Endodermal cell (in vitro differentiated cells): ENCODE data around the gene FAM168A. TPM values are rescaled to one million over a fixed set of nuclear protein-coding genes. Genes with fewer than 3 reads are reported as not detected.
A peak's percentile ranks its signal among the peaks of the same experiment; 100 is the strongest.

ENCODE experiments used
- DNase-seq: peaks from one replicate; pipeline ENCODE4 v3.0.0-alpha.2; 2017
- H3K27ac ChIP-seq: 2 replicates; pipeline ENCODE4 v1.5.1; 2013; ENCODE audit warnings: mild to moderate bottlenecking, low read depth, low read length, moderate library complexity
- H3K27me3 ChIP-seq: 2 replicates; pipeline ENCODE4 v1.6.1; 2013; ENCODE audit warnings: mild to moderate bottlenecking, low read length, moderate library complexity; ENCODE audit not compliant: insufficient read depth, control insufficient read depth, poor library complexity, severe bottlenecking
- H3K36me3 ChIP-seq: 2 replicates; pipeline ENCODE4 v1.7.0; 2013; ENCODE audit warnings: mild to moderate bottlenecking, low read length, moderate library complexity; ENCODE audit not compliant: control insufficient read depth, insufficient read depth
- H3K4me1 ChIP-seq: one replicate; pipeline ENCODE4 v1.7.0; 2013; ENCODE audit warnings: low read length; ENCODE audit not compliant: control insufficient read depth, insufficient read depth
- H3K4me3 ChIP-seq: 2 replicates; pipeline ENCODE4 v1.5.1; 2013; ENCODE audit warnings: mild to moderate bottlenecking, low read length, moderate library complexity
- H3K9ac ChIP-seq: 2 replicates; pipeline ENCODE4 v1.6.1; 2013; ENCODE audit warnings: mild to moderate bottlenecking, low read length, moderate library complexity; ENCODE audit not compliant: poor library complexity, severe bottlenecking; ENCODE audit errors: extremely low read depth
- H3K9me3 ChIP-seq: 2 replicates; pipeline ENCODE4 v1.6.1; 2013; ENCODE audit warnings: mild to moderate bottlenecking, low read length, moderate library complexity; ENCODE audit not compliant: control insufficient read depth
- H3K27ac Mint-ChIP-seq: 2 replicates; pipeline ENCODE4 v1.8.0; 2020; ENCODE audit warnings: mixed read lengths
- H3K27me3 Mint-ChIP-seq: 2 replicates; pipeline ENCODE4 v1.8.0; 2021; ENCODE audit warnings: mild to moderate bottlenecking, mixed read lengths; ENCODE audit not compliant: insufficient read depth
- H3K36me3 Mint-ChIP-seq: 2 replicates; pipeline ENCODE4 v1.8.0; 2020; ENCODE audit warnings: low read depth, mixed read lengths
- H3K4me1 Mint-ChIP-seq: 2 replicates; pipeline ENCODE4 v1.8.0; 2020; ENCODE audit warnings: mixed read lengths
- H3K4me3 Mint-ChIP-seq: 2 replicates; pipeline ENCODE4 v1.8.0; 2020; ENCODE audit warnings: mild to moderate bottlenecking, moderate library complexity, mixed read lengths
- H3K9me3 Mint-ChIP-seq: 2 replicates; pipeline ENCODE4 v1.8.0; 2020; ENCODE audit warnings: mild to moderate bottlenecking, mixed read lengths
- WGBS, 2 experiments: methylation state at CpG; one replicate each; pipeline versions ENCODE4 v1.1.5 to v1.1.7; 2013; ENCODE audit warnings: missing lambda C conversion rate in 2 of 2, mixed read lengths in 1 of 2; ENCODE audit not compliant: insufficient coverage in 1 of 2, insufficient read length in 1 of 2; 5-methylcytosine and 5-hydroxymethylcytosine counted together
- total RNA-seq, 2 donors: library from RNA; stranded (reverse); fragmentation: NEBNext Ultra II Directional in 1 of 2; extraction: Animal tissue kit (Norgen Biotek cat#: 25700) in 1 of 2; gene quantifications; 2 replicates in 1 of 2; 3 replicates in 1 of 2; pipeline ENCODE4 v1.2.1, GENCODE V29; 2021
- TF ChIP-seq, protein P1 (sequence below): fragments of 200-600 bp; sonication (generic); conservative IDR thresholded peaks from 2 replicates; pipeline ENCODE4 v1.5.0; 2021; ENCODE audit warnings: antibody characterized with exemption, mild to moderate bottlenecking

FAM168A gene
- total RNA-seq, 2 donors from 2014 or later = 27.4 to 31.6 TPM

DNA sequence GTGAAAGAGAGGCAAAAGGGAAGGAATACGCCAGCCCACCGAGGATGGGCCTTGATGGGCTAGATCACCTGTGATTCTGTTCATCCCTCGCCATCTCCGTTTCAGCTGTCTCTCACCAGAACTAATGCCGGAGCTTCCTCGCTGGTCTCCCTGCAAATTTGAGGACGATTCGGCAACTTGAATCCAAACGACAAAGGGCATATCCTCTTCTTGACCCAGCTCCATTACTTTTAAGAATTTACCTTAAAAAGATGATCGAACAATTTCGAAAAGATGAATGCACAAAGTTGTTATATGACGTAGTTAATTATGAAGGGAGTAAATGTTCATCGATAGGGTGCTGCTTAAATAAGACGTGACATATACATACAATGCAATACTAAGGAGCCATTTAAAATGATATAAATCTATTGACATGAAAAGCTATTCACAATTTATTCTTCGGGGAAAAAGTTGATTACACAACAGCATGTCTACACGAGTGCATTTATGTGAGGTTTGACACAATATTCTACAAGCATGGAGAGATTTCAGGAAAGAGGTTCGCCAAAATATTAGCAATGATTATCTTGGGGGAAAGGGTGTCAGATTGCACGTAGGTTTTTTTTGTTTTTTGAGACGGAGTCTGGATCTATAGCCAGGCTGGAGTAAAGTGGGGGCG lies 937 bp upstream of the FAM168A start:
- TF ChIP-seq, protein P1, sequence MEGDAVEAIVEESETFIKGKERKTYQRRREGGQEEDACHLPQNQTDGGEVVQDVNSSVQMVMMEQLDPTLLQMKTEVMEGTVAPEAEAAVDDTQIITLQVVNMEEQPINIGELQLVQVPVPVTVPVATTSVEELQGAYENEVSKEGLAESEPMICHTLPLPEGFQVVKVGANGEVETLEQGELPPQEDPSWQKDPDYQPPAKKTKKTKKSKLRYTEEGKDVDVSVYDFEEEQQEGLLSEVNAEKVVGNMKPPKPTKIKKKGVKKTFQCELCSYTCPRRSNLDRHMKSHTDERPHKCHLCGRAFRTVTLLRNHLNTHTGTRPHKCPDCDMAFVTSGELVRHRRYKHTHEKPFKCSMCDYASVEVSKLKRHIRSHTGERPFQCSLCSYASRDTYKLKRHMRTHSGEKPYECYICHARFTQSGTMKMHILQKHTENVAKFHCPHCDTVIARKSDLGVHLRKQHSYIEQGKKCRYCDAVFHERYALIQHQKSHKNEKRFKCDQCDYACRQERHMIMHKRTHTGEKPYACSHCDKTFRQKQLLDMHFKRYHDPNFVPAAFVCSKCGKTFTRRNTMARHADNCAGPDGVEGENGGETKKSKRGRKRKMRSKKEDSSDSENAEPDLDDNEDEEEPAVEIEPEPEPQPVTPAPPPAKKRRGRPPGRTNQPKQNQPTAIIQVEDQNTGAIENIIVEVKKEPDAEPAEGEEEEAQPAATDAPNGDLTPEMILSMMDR = no peak
- Histone ChIP-seq H3K9me3 (no peaks in the 10 kb centered on the region), H3K4me1 (no peaks in the 10 kb centered on the region), H3K36me3 (no peaks in the 10 kb centered on the region), H3K27me3 (no peaks in the 10 kb centered on the region), H3K27ac (peak overlapping the region; percentile 97), H3K9ac (no peak overlapping the region), H3K4me3 (peak overlapping the region; percentile 87)
- Mint-ChIP-seq H3K27me3 (peaks cover 3% of the 10 kb centered on the region), H3K9me3 (no peaks in the 10 kb centered on the region), H3K4me1 (peaks cover 41% of the 10 kb centered on the region), H3K27ac (peak overlapping the region; percentile 76), H3K36me3 (no peaks in the 10 kb centered on the region), H3K4me3 (peak overlapping the region; percentile 85)
- 46 to 67% methylated on average over 11 to 18 of the region's 20 CpGs for WGBS, 2 experiments
- DNase-seq = no peak

DNA sequence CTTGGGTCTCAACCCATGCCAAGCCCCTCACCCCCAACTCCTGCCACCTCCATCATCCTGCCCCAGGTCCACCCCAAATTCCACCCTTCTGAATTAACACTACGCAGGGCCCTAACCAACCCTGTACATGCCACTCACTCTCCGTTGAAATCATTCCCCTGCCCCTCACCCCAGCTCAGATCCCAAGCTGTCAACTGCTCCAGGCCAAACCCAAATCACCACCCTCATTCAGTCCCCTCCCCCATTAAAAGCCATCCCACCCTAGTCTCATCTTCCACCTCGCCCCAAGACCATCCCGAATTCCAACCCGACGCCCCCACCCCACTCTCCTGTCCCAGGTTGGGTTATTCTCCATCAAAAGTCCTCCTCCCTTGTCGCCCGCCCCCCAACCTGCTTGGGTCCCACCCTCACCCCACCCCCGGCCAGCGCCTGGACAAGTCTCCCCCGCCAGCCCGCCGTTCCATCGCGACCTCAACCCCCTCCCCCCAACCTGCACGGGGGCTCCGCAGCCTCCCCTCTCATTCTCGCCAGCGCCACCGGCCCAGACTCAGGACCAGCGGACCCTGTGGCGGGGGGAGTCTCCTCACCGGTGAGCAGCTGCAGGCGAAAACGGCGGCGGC lies 466 bp downstream of the FAM168A start:
- peak overlapping the region; percentile 97 for H3K27ac ChIP-seq
- no peaks in the 10 kb centered on the region for H3K9me3 ChIP-seq
- no peaks in the 10 kb centered on the region for H3K27me3 ChIP-seq
- Mint-ChIP-seq H3K9me3 (no peaks in the 10 kb centered on the region), H3K36me3 (peaks cover 2% of the 10 kb centered on the region), H3K27ac (peak overlapping the region; percentile 60), H3K27me3 (no peaks in the 10 kb centered on the region), H3K4me3 (peak overlapping the region; percentile 85), H3K4me1 (peaks cover 44% of the 10 kb centered on the region)
- no peak for DNase-seq
- TF ChIP-seq, protein P1 = no peak
- no peaks in the 10 kb centered on the region for H3K36me3 ChIP-seq
- no peaks in the 10 kb centered on the region for H3K4me1 ChIP-seq
- WGBS, 2 experiments = 0% methylated on average over 4 to 24 of the region's 27 CpGs
- no peak overlapping the region for H3K9ac ChIP-seq
- H3K4me3 ChIP-seq = peak overlapping the region; percentile 87

DNA sequence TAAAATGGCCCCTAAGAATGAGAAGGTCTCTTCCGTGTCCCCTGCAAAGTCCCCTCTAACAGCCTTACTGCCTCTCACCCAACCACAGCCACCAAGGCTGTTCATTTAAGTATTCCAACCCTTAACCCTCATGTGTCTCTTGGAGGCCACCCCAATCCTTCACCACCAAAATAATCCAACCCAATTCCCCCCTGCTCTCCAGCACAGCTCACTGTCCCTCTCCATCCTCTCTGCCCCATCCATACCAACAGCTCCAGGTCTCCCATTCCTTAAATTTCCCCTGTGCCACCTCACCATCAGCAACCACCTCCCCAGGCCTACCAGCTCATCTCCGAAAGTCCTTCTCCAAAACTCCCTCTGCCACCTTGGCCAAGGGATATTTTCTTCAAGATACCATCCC lies 1.4 kb downstream of the FAM168A start:
- Histone ChIP-seq H3K9ac (no peak overlapping the region), H3K4me3 (peak overlapping the region; percentile 87)
- WGBS, 2 experiments = 90 to 93% methylated on average over 2 of the region's 2 CpGs

More for the DNA sequence above, 1.4 kb downstream of the FAM168A start:
- H3K27me3 ChIP-seq = no peaks in the 10 kb centered on the region
- Mint-ChIP-seq H3K27ac (no peak overlapping the region), H3K4me3 (peak overlapping the region; percentile 85), H3K27me3 (no peaks in the 10 kb centered on the region), H3K36me3 (peaks cover 3% of the 10 kb centered on the region), H3K4me1 (peaks cover 42% of the 10 kb centered on the region), H3K9me3 (no peaks in the 10 kb centered on the region)
- TF ChIP-seq, protein P1 = no peak
- no peak for DNase-seq
- H3K9me3 ChIP-seq = no peaks in the 10 kb centered on the region
- H3K36me3 ChIP-seq = no peaks in the 10 kb centered on the region
- no peaks in the 10 kb centered on the region for H3K4me1 ChIP-seq
- H3K27ac ChIP-seq = no peak overlapping the region
